Upper lobe of right lung (tissue), 1 donor: ENCODE results near the gene WWC1. TPM values are rescaled to one million over a fixed set of nuclear protein-coding genes. Genes with fewer than 3 reads are reported as not detected.

Source experiments
- ATAC-seq: fragments of 200-7000 bp; cut with Tn5 transposase; one replicate; pipeline ENCODE4 v1.9.1; 2020; ENCODE audit warnings: mild to moderate bottlenecking, moderate library complexity
- DNase-seq: peaks from one replicate; pipeline ENCODE4 v3.0.0-alpha.2; 2020
- H3K27ac ChIP-seq: fragments of 200-600 bp; one replicate; pipeline ENCODE4 v1.8.0; 2022
- H3K27me3 ChIP-seq: fragments of 200-600 bp; one replicate; pipeline ENCODE4 v1.8.0; 2022; ENCODE audit warnings: mild to moderate bottlenecking
- H3K36me3 ChIP-seq: fragments of 200-600 bp; one replicate; pipeline ENCODE4 v1.8.0; 2022
- H3K4me1 ChIP-seq: fragments of 200-600 bp; one replicate; pipeline ENCODE4 v1.8.0; 2022
- H3K4me3 ChIP-seq: fragments of 200-600 bp; one replicate; pipeline ENCODE4 v1.8.0; 2022; ENCODE audit warnings: mild to moderate bottlenecking
- H3K9me3 ChIP-seq: fragments of 200-600 bp; one replicate; pipeline ENCODE4 v1.8.0; 2022
- intact Hi-C: fragments of 100-400 bp; cut with DNase I; formaldehyde crosslinking; loops from one replicate; pipeline ENCODE4 v1.11.0; 2022
- total RNA-seq: library from RNA; stranded (reverse); fragmentation: NEBNext Ultra II Directional; extraction: Animal tissue kit (Norgen Biotek cat#: 25700); gene quantifications from one replicate; pipeline ENCODE4 v1.2.1, GENCODE V29; 2021
- TF ChIP-seq, protein P1 (sequence below): fragments of 200-600 bp; IDR thresholded peaks from one replicate; pipeline ENCODE4 v1.8.0; 2022; ENCODE audit warnings: antibody characterized with exemption
- donor health status: DM: no; HTN: yes; CAD: no; lungs with severe emphysema.

The WWC1 gene
- total RNA-seq, 1 donor from 2014 or later, result 94.2 TPM

DNA sequence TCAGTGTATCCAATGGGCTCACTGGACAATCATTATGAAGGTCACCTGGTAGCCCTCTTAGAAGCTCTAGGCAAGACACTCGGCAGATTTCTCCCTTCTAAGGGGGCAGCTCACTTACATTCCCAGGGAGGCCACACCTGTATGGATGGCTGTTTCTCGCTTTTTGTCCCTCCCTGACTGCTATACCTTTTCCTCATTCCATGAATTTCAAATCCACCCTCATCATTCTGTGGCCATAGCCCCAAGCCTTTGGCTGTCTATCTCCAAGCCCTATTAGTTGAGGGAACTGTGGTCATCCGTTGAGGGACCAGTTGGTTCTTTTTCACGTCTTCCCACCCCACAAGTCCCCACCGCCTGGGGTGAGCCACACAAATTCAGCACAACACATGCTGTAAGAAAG, 109.8 kb downstream of the WWC1 start:
- Histone ChIP-seq H3K4me3 (no peak overlapping the region), H3K9me3 (no peaks in the 10 kb centered on the region), H3K4me1 (no peaks in the 10 kb centered on the region), H3K27me3 (no peaks in the 10 kb centered on the region), H3K27ac (peak overlapping the region; percentile 30), H3K36me3 (peaks cover 4% of the 10 kb centered on the region)
- DNase-seq (no peak), ATAC-seq (no peak)
- TF ChIP-seq, protein P1, sequence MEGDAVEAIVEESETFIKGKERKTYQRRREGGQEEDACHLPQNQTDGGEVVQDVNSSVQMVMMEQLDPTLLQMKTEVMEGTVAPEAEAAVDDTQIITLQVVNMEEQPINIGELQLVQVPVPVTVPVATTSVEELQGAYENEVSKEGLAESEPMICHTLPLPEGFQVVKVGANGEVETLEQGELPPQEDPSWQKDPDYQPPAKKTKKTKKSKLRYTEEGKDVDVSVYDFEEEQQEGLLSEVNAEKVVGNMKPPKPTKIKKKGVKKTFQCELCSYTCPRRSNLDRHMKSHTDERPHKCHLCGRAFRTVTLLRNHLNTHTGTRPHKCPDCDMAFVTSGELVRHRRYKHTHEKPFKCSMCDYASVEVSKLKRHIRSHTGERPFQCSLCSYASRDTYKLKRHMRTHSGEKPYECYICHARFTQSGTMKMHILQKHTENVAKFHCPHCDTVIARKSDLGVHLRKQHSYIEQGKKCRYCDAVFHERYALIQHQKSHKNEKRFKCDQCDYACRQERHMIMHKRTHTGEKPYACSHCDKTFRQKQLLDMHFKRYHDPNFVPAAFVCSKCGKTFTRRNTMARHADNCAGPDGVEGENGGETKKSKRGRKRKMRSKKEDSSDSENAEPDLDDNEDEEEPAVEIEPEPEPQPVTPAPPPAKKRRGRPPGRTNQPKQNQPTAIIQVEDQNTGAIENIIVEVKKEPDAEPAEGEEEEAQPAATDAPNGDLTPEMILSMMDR, result no peak
- intact Hi-C loops, result no loop called here

- TF ChIP-seq, protein P1, result no peak
- Histone ChIP-seq H3K4me3 (no peak overlapping the region), H3K9me3 (no peaks in the 10 kb centered on the region), H3K27ac (no peak overlapping the region), H3K36me3 (peaks cover 4% of the 10 kb centered on the region), H3K27me3 (no peaks in the 10 kb centered on the region), H3K4me1 (no peaks in the 10 kb centered on the region)
- ATAC-seq, result peak; percentile 85
- intact Hi-C loops, result no loop called here
- DNase-seq, result no peak
Measured at GRCh38 chr5:168401880-168402279, 110.4 kb downstream of the WWC1 start.

- no peaks in the 10 kb centered on the region for H3K27me3 ChIP-seq
- DNase-seq, result no peak
- no peak overlapping the region for H3K27ac ChIP-seq
- TF ChIP-seq, protein P1, result no peak
- H3K36me3 ChIP-seq, result peaks cover 3% of the 10 kb centered on the region
- ATAC-seq, result no peak
- no peak overlapping the region for H3K4me3 ChIP-seq
- no peaks in the 10 kb centered on the region for H3K9me3 ChIP-seq
- intact Hi-C loops, result no loop called here
- no peaks in the 10 kb centered on the region for H3K4me1 ChIP-seq
Measured at GRCh38 chr5:168404365-168404764, 112.9 kb downstream of the WWC1 start.

- ATAC-seq, result no peak
- TF ChIP-seq, protein P1, result no peak
- Histone ChIP-seq H3K4me3 (no peak overlapping the region), H3K27ac (no peak overlapping the region), H3K27me3 (no peaks in the 10 kb centered on the region), H3K4me1 (no peaks in the 10 kb centered on the region), H3K36me3 (peaks cover 9% of the 10 kb centered on the region), H3K9me3 (no peaks in the 10 kb centered on the region)
- intact Hi-C loops, result no loop called here
- no peak for DNase-seq
Measured at GRCh38 chr5:168407211-168407610, 115.8 kb downstream of the WWC1 start.

GRCh38 chr5:168408561-168409305, 117.3 kb downstream of the WWC1 start:
- intact Hi-C loops, result no loop called here
- no peak for DNase-seq

More at GRCh38 chr5:168408561-168409305, 117.3 kb downstream of the WWC1 start:
- no peaks in the 10 kb centered on the region for H3K27me3 ChIP-seq
- H3K4me3 ChIP-seq, result no peak overlapping the region
- H3K9me3 ChIP-seq, result no peaks in the 10 kb centered on the region
- peaks cover 9% of the 10 kb centered on the region for H3K36me3 ChIP-seq
- H3K27ac ChIP-seq, result no peak overlapping the region
- ATAC-seq, result no peak
- no peaks in the 10 kb centered on the region for H3K4me1 ChIP-seq
- TF ChIP-seq, protein P1, result no peak
